ENCODE measurements around the gene FRY. TPM values are rescaled to one million over a fixed set of nuclear protein-coding genes. Genes with fewer than 3 reads are reported as not detected.

The FRY gene
- total RNA-seq, 3 donors from 2014 or later, result 9.2 to 38.5 (median 10.5) TPM

DNA sequence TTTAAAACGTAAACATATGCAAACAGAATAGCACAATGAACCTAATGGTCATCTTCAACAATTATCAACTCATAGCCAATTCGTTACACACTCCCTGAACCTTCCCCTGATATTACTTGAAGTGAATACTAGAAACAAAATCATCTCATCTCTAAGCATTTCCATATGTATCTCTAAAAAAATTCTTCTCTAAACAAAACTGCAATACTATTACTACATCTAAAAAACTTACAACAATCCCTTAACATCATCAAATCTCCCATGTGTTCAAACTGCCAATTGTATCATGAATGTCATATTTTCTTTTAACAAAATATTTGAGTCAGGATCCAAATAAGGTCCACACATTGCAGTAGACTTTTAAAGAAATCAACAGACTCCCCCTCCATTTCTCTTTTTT, 61.4 kb downstream of the FRY start:
- intact Hi-C loops (cut with DNase I, micrococcal nuclease), result no loop called here
- Histone ChIP-seq H3K36me3 (ENCODE audit: low read depth) (no peaks in the 10 kb centered on the region), H3K9me3 (no peaks in the 10 kb centered on the region), H3K4me1 (ENCODE audit: low read depth) (no peaks in the 10 kb centered on the region), H3K4me3 (no peak overlapping the region)
- no peak for DNase-seq
- TF ChIP-seq, protein P1, sequence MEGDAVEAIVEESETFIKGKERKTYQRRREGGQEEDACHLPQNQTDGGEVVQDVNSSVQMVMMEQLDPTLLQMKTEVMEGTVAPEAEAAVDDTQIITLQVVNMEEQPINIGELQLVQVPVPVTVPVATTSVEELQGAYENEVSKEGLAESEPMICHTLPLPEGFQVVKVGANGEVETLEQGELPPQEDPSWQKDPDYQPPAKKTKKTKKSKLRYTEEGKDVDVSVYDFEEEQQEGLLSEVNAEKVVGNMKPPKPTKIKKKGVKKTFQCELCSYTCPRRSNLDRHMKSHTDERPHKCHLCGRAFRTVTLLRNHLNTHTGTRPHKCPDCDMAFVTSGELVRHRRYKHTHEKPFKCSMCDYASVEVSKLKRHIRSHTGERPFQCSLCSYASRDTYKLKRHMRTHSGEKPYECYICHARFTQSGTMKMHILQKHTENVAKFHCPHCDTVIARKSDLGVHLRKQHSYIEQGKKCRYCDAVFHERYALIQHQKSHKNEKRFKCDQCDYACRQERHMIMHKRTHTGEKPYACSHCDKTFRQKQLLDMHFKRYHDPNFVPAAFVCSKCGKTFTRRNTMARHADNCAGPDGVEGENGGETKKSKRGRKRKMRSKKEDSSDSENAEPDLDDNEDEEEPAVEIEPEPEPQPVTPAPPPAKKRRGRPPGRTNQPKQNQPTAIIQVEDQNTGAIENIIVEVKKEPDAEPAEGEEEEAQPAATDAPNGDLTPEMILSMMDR (IDR thresholded peaks at IDR 0.05), result no peak
- ATAC-seq, result no peak

DNA sequence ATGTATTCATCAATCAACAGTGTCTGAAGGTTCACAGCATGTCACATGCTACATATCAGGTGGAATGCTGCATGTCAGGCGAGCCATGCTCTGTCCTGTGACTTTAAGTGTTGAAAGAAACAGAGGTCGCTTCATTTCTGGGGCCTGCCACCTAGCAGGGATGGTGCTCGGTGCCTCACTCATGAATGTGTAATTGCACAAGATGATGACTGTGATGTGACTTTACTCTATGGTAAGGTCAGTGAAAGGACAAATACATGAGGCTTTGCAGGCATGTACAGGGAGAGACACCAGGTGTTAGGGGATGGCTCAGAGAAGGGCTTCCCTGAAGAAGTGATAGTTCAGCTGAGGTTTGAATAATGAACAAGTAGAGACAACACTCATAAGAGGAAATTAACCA, 66.7 kb downstream of the FRY start:
- H3K36me3 ChIP-seq (ENCODE audit: low read depth), result no peaks in the 10 kb centered on the region
- TF ChIP-seq, protein P1 (IDR thresholded peaks at IDR 0.05), result no peak
- no peaks in the 10 kb centered on the region for H3K4me1 ChIP-seq (ENCODE audit: low read depth)
- ATAC-seq, result no peak
- intact Hi-C loops (cut with DNase I, micrococcal nuclease), result no loop called here
- no peak for DNase-seq
- H3K4me3 ChIP-seq, result no peak overlapping the region
- no peaks in the 10 kb centered on the region for H3K9me3 ChIP-seq

DNA sequence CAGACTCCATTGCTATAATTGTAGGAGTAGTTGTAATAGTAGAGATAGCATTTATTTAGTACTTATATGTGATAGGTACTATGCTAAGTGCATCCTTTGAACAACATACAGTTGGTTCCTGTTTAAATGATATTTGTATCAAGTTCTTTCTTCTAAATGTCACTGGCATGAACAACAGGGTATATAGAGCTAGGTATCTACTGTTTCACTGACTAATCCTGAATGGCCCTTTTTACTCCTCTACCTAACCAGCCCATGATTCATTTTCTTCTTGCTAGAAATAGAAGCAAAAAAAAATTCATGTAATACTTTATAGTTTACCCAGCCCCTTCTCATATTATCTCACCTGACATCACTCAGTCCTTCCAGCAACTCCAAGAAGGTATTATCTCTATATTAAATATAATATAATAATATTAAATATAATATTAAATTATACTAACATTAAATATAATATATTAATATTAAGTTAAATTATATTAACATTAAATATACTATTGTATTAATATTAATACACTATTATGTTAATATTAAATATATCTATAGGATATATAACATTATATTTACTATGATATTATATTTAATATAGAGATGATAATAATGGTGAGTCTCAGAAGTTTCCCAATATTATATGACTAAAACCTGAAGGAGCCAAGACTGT, 74.2 kb downstream of the FRY start:
- DNase-seq, result no peak
- intact Hi-C loops (cut with DNase I, micrococcal nuclease), result no loop called here
- ATAC-seq, result no peak
- no peaks in the 10 kb centered on the region for H3K36me3 ChIP-seq (ENCODE audit: low read depth)
- H3K9me3 ChIP-seq, result no peaks in the 10 kb centered on the region
- TF ChIP-seq, protein P1 (IDR thresholded peaks at IDR 0.05), result no peak
- no peak overlapping the region for H3K4me3 ChIP-seq
- H3K4me1 ChIP-seq (ENCODE audit: low read depth), result no peaks in the 10 kb centered on the region

DNA sequence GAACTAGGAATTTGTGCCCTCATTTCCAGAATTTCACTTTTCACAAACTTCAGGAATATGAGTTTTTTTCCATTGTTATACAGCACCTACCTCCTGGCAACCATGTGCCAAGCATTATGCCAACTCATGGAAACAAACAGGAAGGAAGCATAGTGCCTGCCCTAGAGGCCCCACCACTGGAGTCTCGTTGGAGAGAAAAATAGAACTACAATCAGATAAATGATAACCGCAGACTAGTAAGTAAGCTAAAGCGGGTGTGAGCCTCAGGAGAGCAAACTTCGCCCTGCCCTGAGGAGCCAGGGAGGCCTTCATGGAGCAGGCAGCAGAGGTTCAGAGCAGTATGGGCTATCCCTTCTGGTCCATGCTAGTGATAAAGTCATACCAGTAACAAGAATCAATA, 75.9 kb downstream of the FRY start:
- no peaks in the 10 kb centered on the region for H3K4me1 ChIP-seq (ENCODE audit: low read depth)
- no peaks in the 10 kb centered on the region for H3K9me3 ChIP-seq
- no peaks in the 10 kb centered on the region for H3K36me3 ChIP-seq (ENCODE audit: low read depth)
- TF ChIP-seq, protein P1 (IDR thresholded peaks at IDR 0.05), result no peak
- H3K4me3 ChIP-seq, result no peak overlapping the region
- peak in 1 of 3 donors; percentile 4 for DNase-seq
- peak; percentile 41 for ATAC-seq
- intact Hi-C loops (cut with DNase I, micrococcal nuclease), result no loop called here

DNA sequence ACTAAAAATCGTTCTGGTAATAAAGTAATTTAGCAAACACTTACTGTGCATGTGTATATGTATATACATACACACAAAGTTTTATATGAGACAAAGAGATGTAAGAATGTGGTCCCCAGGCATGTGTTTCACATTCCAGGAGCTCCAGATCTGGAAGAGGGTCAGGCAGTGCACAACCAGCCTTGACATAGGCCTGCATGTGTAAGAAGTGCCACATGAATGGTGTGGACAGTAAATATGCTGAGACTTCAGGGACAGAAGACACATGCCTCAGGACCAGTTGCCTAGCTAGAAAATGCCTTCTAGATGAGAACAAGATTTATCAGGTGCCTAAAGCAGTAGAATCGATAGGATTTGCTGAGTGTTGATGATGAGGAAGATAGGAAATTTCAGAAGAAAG, 76.4 kb downstream of the FRY start:
- Histone ChIP-seq H3K9me3 (no peaks in the 10 kb centered on the region), H3K36me3 (ENCODE audit: low read depth) (no peaks in the 10 kb centered on the region), H3K4me3 (no peak overlapping the region), H3K4me1 (ENCODE audit: low read depth) (no peaks in the 10 kb centered on the region)
- ATAC-seq, result peak; percentile 18
- intact Hi-C loops (cut with DNase I, micrococcal nuclease), result no loop called here
- TF ChIP-seq, protein P1 (IDR thresholded peaks at IDR 0.05), result no peak
- no peak for DNase-seq

DNA sequence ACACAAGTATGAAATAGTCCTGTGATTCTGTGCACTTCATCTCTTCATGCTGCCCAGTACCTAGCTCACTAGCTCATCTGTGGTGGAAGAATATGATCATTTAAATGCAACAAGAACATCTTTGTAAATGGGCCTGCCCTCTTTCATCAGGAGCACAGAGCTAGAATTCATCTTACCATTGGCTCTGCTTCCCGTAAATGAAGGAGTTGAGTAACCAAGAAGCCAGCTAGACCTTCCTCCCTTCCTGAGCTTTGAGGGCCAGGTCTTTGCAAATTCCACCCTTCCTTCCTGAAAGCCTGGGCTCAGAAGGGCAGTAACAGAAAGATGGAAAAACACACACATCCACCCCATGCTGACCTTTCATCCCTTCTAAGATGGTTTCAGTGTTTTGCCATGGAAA, 82.0 kb downstream of the FRY start:
- TF ChIP-seq, protein P1 (IDR thresholded peaks at IDR 0.05), result no peak
- H3K4me1 ChIP-seq (ENCODE audit: low read depth), result no peaks in the 10 kb centered on the region
- H3K36me3 ChIP-seq (ENCODE audit: low read depth), result no peaks in the 10 kb centered on the region
- no peak overlapping the region for H3K4me3 ChIP-seq
- intact Hi-C loops (cut with DNase I, micrococcal nuclease), result no loop called here
- DNase-seq, result no peak
- no peaks in the 10 kb centered on the region for H3K9me3 ChIP-seq
- no peak for ATAC-seq

Measured in mucosa of descending colon (tissue), 3 donors.